ENCODE measurements around the gene GAPDH. TPM values are rescaled to one million over a fixed set of nuclear protein-coding genes. Genes with fewer than 3 reads are reported as not detected.
"Not testable (repeated sequence)": the region's sequence is repeated elsewhere in the genome, so short reads cannot be mapped to it uniquely, and the experiment has no call there.

The GAPDH gene
- polyA plus RNA-seq, 1 of the 3 experiments (the other 2 are of a cell fraction): 8,077 TPM

DNA sequence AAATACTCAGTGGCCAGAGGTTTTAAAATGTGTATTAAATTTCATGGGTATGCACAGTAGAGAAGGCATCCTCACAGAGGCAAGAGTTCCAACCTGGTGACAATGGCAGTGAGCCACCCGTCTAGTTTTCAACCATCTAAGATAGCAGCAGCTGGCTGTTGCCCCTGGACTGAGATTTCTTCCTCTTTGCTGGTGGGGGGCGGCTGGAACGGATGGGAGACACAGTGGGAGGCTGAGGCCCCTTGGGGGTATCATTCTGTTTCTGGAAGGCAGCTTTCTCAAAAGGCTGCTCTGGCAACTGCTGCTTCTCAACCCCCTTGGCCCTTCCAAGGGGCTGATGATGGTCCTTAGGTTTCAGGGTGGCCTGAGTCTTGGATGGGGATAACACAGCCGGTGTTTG is 22.5 kb downstream of the GAPDH start:
- H3K36me3 ChIP-seq (replicated peaks in 1 of 2; ENCODE audit: control insufficient read depth in 1 of 2, insufficient read depth in 2 of 2, low read length in 1 of 2): peaks cover 37% of the 10 kb centered on the region in 2 experiments
- H3K4me1 ChIP-seq (ENCODE audit: control insufficient read depth in 1 of 2, insufficient read depth in 2 of 2, low read depth in 1 of 2, low read length in 1 of 2): peaks cover 16 to 30% of the 10 kb centered on the region in 2 experiments
- H3K9me3 ChIP-seq: no peaks in the 10 kb centered on the region
- no peak for TF ChIP-seq FOXM1 (IDR thresholded peaks at IDR 0.05; ENCODE audit: low read depth)
- ChIA-PET POLR2A (interaction anchor here (0.5 to 1.9 kb wide), 3 partner anchors 11 to 23 kb away, joined by 3 to 6 read pairs (median 6); partner anchors contain the start of genes GAPDH and NOP2), CTCF (interaction anchor here (1.1 to 14.7 kb wide), 5 partner anchors 9 to 25 kb away, joined by 3 to 228 read pairs (median 12); partner anchors contain the start of genes GAPDH and NOP2)
- H3K4me2 ChIP-seq: no peak overlapping the region
- H3F3A ChIP-seq (replicated peaks; ENCODE audit: insufficient read depth): peaks cover 59% of the 10 kb centered on the region
- H4K20me1 ChIP-seq (ENCODE audit: insufficient read depth): peaks cover 9% of the 10 kb centered on the region; the same call in 1 of the 2 replicates
- no peak for DNase-seq
- peaks cover 52% of the 10 kb centered on the region for H3K79me2 ChIP-seq (ENCODE audit: insufficient read depth)
- no peak overlapping the region for H3K9ac ChIP-seq
- no peak overlapping the region; a peak in 1 of 4 replicates for H3K27ac ChIP-seq (ENCODE audit: low read depth in 2 of 2, low read length in 1 of 2)
- H3K27me3 ChIP-seq (ENCODE audit: insufficient read depth): no peaks in the 10 kb centered on the region
- H3K4me3 ChIP-seq (ENCODE audit: low read depth in 2 of 2, low read length in 1 of 2): no peak overlapping the region
- WGBS (ENCODE audit: low lambda C conversion rate): 67% methylated on average over 1 of the region's 4 CpGs
- H2AFZ ChIP-seq (ENCODE audit: low read depth): no peak overlapping the region
- H3K9me2 ChIP-seq: no peaks in the 10 kb centered on the region

DNA sequence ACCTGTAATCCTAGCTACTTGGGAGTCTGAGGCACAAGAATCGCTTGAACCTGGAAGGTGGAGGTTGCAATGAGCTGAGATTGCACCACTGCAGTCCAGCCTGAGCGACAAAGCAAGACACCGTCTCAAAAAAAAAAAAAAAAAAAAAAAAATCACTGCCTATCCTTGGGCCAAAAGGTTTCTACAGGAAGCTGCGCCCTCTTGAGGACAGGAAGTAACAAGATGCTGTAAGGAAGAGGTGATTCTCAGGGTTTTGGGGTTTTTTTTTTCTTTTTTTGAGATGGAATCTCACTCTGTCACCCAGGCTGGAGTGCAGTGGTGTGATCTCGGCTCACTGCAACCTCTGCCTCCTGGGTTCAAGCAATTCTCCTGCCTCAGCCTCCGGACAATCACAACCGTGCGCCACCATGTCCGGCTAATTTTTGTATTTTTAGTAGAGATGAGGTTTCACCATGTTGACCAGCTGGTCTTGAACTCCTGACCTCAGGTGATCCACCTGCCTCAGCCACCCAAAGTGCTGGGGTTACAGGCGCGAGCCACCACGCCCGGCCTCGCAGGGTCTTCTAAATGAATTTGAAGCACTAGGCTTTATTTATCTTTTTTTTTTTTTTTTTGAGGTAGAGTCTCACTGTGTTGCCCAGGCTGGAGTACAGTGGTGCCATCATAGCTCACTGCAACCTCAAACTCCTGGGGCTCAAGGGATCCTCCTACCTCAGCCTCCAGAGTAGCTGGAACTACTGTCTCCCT is 23.9 kb downstream of the GAPDH start:
- not testable (repeated sequence) for H3K27me3 ChIP-seq (ENCODE audit: insufficient read depth); H3K9me2 ChIP-seq; H3K4me2 ChIP-seq; H3K9ac ChIP-seq; H4K20me1 ChIP-seq (ENCODE audit: insufficient read depth); H3K9me3 ChIP-seq; H3K4me3 ChIP-seq (ENCODE audit: low read depth in 2 of 2, low read length in 1 of 2); DNase-seq; H2AFZ ChIP-seq (ENCODE audit: low read depth)
- Histone ChIP-seq H3K4me1 (ENCODE audit: control insufficient read depth in 1 of 2, insufficient read depth in 2 of 2, low read depth in 1 of 2, low read length in 1 of 2) (peaks cover 5 to 18% of the 10 kb centered on the region in 2 experiments; a peak in 2 of 4 replicates), H3K36me3 (replicated peaks in 1 of 2; ENCODE audit: control insufficient read depth in 1 of 2, insufficient read depth in 2 of 2, low read length in 1 of 2) (peaks cover 49% of the 10 kb centered on the region in 2 experiments), H3F3A (replicated peaks; ENCODE audit: insufficient read depth) (peaks cover 46% of the 10 kb centered on the region), H3K79me2 (ENCODE audit: insufficient read depth) (peaks cover 45% of the 10 kb centered on the region), H3K27ac (ENCODE audit: low read depth in 2 of 2, low read length in 1 of 2) (peak overlapping the region in 1 of 2 experiments; percentile 28; a peak in 1 of 4 replicates)
- ChIA-PET CTCF (interaction anchor here (0.8 to 14.7 kb wide), 14 partner anchors 8 to 165 kb away, joined by 3 to 228 read pairs (median 3); partner anchors contain the start of genes COPS7A, GAPDH, NOP2 and ZNF384), POLR2A (interaction anchor here (1.2 kb wide), 1 partner anchor 20 kb away, joined by 5 read pairs; no protein-coding TSS in a partner anchor)
- WGBS (ENCODE audit: low lambda C conversion rate): 83% methylated on average over 14 of the region's 14 CpGs
- TF ChIP-seq SMC3 (IDR thresholded peaks at IDR 0.05; ENCODE audit: low read depth, low read length): 0 out of 2 replicates have a peak, but pooled peaks have one; percentile 6
- TF ChIP-seq, protein P1, sequence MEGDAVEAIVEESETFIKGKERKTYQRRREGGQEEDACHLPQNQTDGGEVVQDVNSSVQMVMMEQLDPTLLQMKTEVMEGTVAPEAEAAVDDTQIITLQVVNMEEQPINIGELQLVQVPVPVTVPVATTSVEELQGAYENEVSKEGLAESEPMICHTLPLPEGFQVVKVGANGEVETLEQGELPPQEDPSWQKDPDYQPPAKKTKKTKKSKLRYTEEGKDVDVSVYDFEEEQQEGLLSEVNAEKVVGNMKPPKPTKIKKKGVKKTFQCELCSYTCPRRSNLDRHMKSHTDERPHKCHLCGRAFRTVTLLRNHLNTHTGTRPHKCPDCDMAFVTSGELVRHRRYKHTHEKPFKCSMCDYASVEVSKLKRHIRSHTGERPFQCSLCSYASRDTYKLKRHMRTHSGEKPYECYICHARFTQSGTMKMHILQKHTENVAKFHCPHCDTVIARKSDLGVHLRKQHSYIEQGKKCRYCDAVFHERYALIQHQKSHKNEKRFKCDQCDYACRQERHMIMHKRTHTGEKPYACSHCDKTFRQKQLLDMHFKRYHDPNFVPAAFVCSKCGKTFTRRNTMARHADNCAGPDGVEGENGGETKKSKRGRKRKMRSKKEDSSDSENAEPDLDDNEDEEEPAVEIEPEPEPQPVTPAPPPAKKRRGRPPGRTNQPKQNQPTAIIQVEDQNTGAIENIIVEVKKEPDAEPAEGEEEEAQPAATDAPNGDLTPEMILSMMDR (IDR thresholded peaks at IDR 0.05): peak; percentile 70
- TF ChIP-seq GABPA (IDR thresholded peaks at IDR 0.05; ENCODE audit: low read depth): peak; percentile 51; the same call in 1 of the 2 replicates

GRCh38 chr12:6559500-6559899 is 25.2 kb downstream of the GAPDH start:
- Histone ChIP-seq H3K9me2 (no peaks in the 10 kb centered on the region), H3K9me3 (no peaks in the 10 kb centered on the region), H3K27me3 (ENCODE audit: insufficient read depth) (no peaks in the 10 kb centered on the region), H3K27ac (ENCODE audit: low read depth in 2 of 2, low read length in 1 of 2) (no peak overlapping the region), H4K20me1 (ENCODE audit: insufficient read depth) (no peaks in the 10 kb centered on the region), H3K4me2 (no peak overlapping the region), H3K79me2 (ENCODE audit: insufficient read depth) (peaks cover 44% of the 10 kb centered on the region), H3K36me3 (replicated peaks in 1 of 2; ENCODE audit: control insufficient read depth in 1 of 2, insufficient read depth in 2 of 2, low read length in 1 of 2) (peaks cover 56 to 60% of the 10 kb centered on the region in 2 experiments), H2AFZ (ENCODE audit: low read depth) (no peak overlapping the region), H3F3A (replicated peaks; ENCODE audit: insufficient read depth) (peaks cover 47% of the 10 kb centered on the region), H3K9ac (no peak overlapping the region), H3K4me3 (ENCODE audit: low read depth in 2 of 2, low read length in 1 of 2) (no peak overlapping the region), H3K4me1 (ENCODE audit: control insufficient read depth in 1 of 2, insufficient read depth in 2 of 2, low read depth in 1 of 2, low read length in 1 of 2) (peaks cover 0 to 6% of the 10 kb centered on the region in 2 experiments; a peak in 1 of 4 replicates)
- TF ChIP-seq USF1 (IDR thresholded peaks at IDR 0.05; ENCODE audit: borderline replicate concordance, low read depth) (no peak), GABPA (IDR thresholded peaks at IDR 0.05; ENCODE audit: low read depth) (no peak), FOXJ3 (CRISPR knock-in tag; IDR thresholded peaks at IDR 0.05) (no peak), FOSL2 (IDR thresholded peaks at IDR 0.05; ENCODE audit: borderline replicate concordance, low read depth) (no peak), TAF1 (IDR thresholded peaks at IDR 0.05; ENCODE audit: borderline replicate concordance, low read depth, low read length) (no peak), MXI1 (IDR thresholded peaks at IDR 0.05; ENCODE audit: low read depth, low read length) (no peak), NRF1 (IDR thresholded peaks at IDR 0.05; ENCODE audit: low read depth, low read length) (no peak), RXRA (IDR thresholded peaks at IDR 0.05; ENCODE audit: borderline replicate concordance, low read depth) (no peak), YY1 (IDR thresholded peaks at IDR 0.05; ENCODE audit: low read depth) (no peak), NFIC (IDR thresholded peaks at IDR 0.05; ENCODE audit: borderline replicate concordance) (no peak), CHD2 (IDR thresholded peaks at IDR 0.05; ENCODE audit: low read length, partially characterized antibody) (no peak)
- TF ChIP-seq, protein P2, sequence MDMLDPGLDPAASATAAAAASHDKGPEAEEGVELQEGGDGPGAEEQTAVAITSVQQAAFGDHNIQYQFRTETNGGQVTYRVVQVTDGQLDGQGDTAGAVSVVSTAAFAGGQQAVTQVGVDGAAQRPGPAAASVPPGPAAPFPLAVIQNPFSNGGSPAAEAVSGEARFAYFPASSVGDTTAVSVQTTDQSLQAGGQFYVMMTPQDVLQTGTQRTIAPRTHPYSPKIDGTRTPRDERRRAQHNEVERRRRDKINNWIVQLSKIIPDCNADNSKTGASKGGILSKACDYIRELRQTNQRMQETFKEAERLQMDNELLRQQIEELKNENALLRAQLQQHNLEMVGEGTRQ (IDR thresholded peaks at IDR 0.05; ENCODE audit: borderline replicate concordance, low read depth, low read length): no peak
- 100% methylated on average over 1 of the region's 1 CpG for WGBS (ENCODE audit: low lambda C conversion rate)
- no peak for DNase-seq
- ChIA-PET POLR2A (no interaction called here), CTCF (interaction anchor here (0.8 to 14.7 kb wide), 4 partner anchors 12 to 130 kb away, joined by 3 to 228 read pairs (median 3); partner anchors contain the start of genes GAPDH and ZNF384)
